GM12878 (cell line): ENCODE data around the gene TSHZ3. TPM values are rescaled to one million over a fixed set of nuclear protein-coding genes. Genes with fewer than 3 reads are reported as not detected.

Experiments
- ATAC-seq: fragments of 200-7000 bp; cut with Tn5 transposase; 3 replicates; pipeline ENCODE4 v1.9.1; 2020; ENCODE audit warnings: mild to moderate bottlenecking, moderate library complexity
- BruUV-seq: library from RNA; stranded (reverse); fragments of 400-500 nt; replicated peaks from 2 replicates; lab custom pipeline; 2021; lab: Mats Ljungman, UMichigan
- CTCF ChIA-PET: fragments of 300-600 bp; sonication (Branson Sonifier 250); formaldehyde crosslinking; extraction: SDS; loops from one replicate; lab custom pipeline; 2021; ENCODE audit warnings: inconsistent platforms; lab: Yijun Ruan, JAX
- POLR2A ChIA-PET: fragments of 350-600 bp; formaldehyde crosslinking; extraction: SDS; loops from one replicate; lab custom pipeline; 2021; ENCODE audit warnings: inconsistent platforms; lab: Charles Lee
- RAD21 ChIA-PET: fragments of 300-600 bp; sonication (Branson Sonifier 250); formaldehyde crosslinking; loops from one replicate; lab custom pipeline; 2023; ENCODE audit warnings: antibody characterized with exemption; ENCODE audit not compliant: unreplicated experiment; lab: Charles Lee
- SMC1A ChIA-PET: fragments of 300-600 bp; sonication (Branson Sonifier 250); formaldehyde crosslinking; loops from one replicate; lab custom pipeline; 2023; ENCODE audit not compliant: unreplicated experiment, uncharacterized antibody; lab: Charles Lee
- DNase-seq: peaks from one replicate; pipeline ENCODE4 v3.0.0-alpha.2; 2011; ENCODE audit warnings: low read depth, low spot score
- FAIRE-seq: peaks from 3 replicates; lab custom pipeline; 2011; peaks lifted over from hg19 to GRCh38; lab: Jason Lieb, UNC
- H2AFZ ChIP-seq: 2 replicates; pipeline ENCODE4 v1.6.0; 2011; ENCODE audit warnings: low read depth, low read length, control low read depth; ENCODE audit not compliant: control insufficient read depth
- H3K27ac ChIP-seq: 2 replicates; pipeline ENCODE4 v1.5.1; 2011; ENCODE audit warnings: control low read depth; ENCODE audit not compliant: control insufficient read depth, insufficient read depth
- H3K27me3 ChIP-seq, 2 experiments: replicated peaks in 1 of 2; 2 replicates each; pipeline versions ENCODE4 v1.6.0 to v1.6.1; 2011; ENCODE audit warnings: low read length in 1 of 2; ENCODE audit not compliant: control insufficient read depth in 2 of 2, insufficient read depth in 2 of 2
- H3K36me3 ChIP-seq, 2 experiments: 2 replicates each; pipeline ENCODE4 v1.5.1; 2011; ENCODE audit warnings: low read length in 1 of 2; ENCODE audit not compliant: control insufficient read depth in 2 of 2, insufficient read depth in 2 of 2
- H3K4me1 ChIP-seq: 2 replicates; pipeline ENCODE4 v1.6.1; 2011; ENCODE audit warnings: mild to moderate bottlenecking, low read length, moderate library complexity, mixed read lengths; ENCODE audit not compliant: control insufficient read depth, insufficient read depth
- H3K4me2 ChIP-seq: 2 replicates; pipeline ENCODE4 v1.6.0; 2011; ENCODE audit warnings: control low read depth; ENCODE audit not compliant: control insufficient read depth, insufficient read depth
- H3K4me3 ChIP-seq: fragments of 200-600 bp; sonication (generic); 2 replicates; pipeline ENCODE4 v1.5.1; 2016
- H3K79me2 ChIP-seq: 2 replicates; pipeline ENCODE4 v1.6.0; 2011; ENCODE audit warnings: low read length; ENCODE audit not compliant: control insufficient read depth, insufficient read depth
- H3K9ac ChIP-seq: 2 replicates; pipeline ENCODE4 v1.8.0; 2011; ENCODE audit warnings: low read length, control low read depth, mixed read lengths; ENCODE audit not compliant: control insufficient read depth, insufficient read depth
- H3K9me3 ChIP-seq: replicated peaks from 3 replicates; pipeline ENCODE4 v1.5.1; 2011; ENCODE audit warnings: mild to moderate bottlenecking, low read length; ENCODE audit not compliant: control insufficient read depth, insufficient read depth
- H4K20me1 ChIP-seq: 2 replicates; pipeline ENCODE4 v1.6.0; 2011; ENCODE audit not compliant: control insufficient read depth, insufficient read depth
- BRCA1 ChIP-seq: IDR thresholded peaks from 2 replicates; pipeline ENCODE4 v1.6.1; 2011; ENCODE audit warnings: low read depth, low read length, improper control_type of control experiment
- CHD2 ChIP-seq: IDR thresholded peaks from 2 replicates; pipeline ENCODE4 v1.6.1; 2011; ENCODE audit warnings: low read depth, low read length, improper control_type of control experiment, borderline replicate concordance
- EGR1 ChIP-seq, 2 experiments: IDR thresholded peaks; 1 replicate in 1 of 2; 2 replicates in 1 of 2; pipeline ENCODE4 v1.6.1; 2011 to 2012; ENCODE audit warnings: low read depth in 2 of 2, low read length in 2 of 2, borderline replicate concordance in 1 of 2, mild to moderate bottlenecking in 1 of 2, moderate library complexity in 1 of 2
- GATAD2B ChIP-seq: fragments of 450-650 bp; conservative IDR thresholded peaks from 2 replicates; pipeline ENCODE4 v1.6.1; 2017; ENCODE audit warnings: low read depth, mild to moderate bottlenecking, moderate library complexity
- HSF1 ChIP-seq: fragments of 150-350 bp; IDR thresholded peaks from 2 replicates; pipeline ENCODE4 v1.6.1; 2014; ENCODE audit warnings: mild to moderate bottlenecking, low read depth, low read length
- KAT2A ChIP-seq: conservative IDR thresholded peaks from 2 replicates; pipeline ENCODE4 v1.6.1; 2011; ENCODE audit warnings: low read depth, low read length; ENCODE audit not compliant: control insufficient read depth
- NR2F1 ChIP-seq: fragments of 450-650 bp; conservative IDR thresholded peaks from 2 replicates; pipeline ENCODE4 v1.6.1; 2017; ENCODE audit warnings: mild to moderate bottlenecking
- SUPT20H ChIP-seq: IDR thresholded peaks from 2 replicates; pipeline ENCODE4 v1.6.1; 2011; ENCODE audit warnings: low read depth, mild to moderate bottlenecking, low read length, moderate library complexity, borderline replicate concordance; ENCODE audit not compliant: control insufficient read depth
- WGBS: methylation state at CpG from one replicate; pipeline ENCODE4 v1.1.6; 2016; ENCODE audit warnings: low lambda C conversion rate; ENCODE audit not compliant: insufficient replicate concordance, insufficient coverage; ENCODE audit errors: missing lambda C conversion rate; 5-methylcytosine and 5-hydroxymethylcytosine counted together
- in situ Hi-C: fragments of 300-500 bp; cut with MboI; formaldehyde crosslinking; loops from 9 replicates; pipeline ENCODE4 v1.14.3; 2018; ENCODE audit warnings: mixed read lengths
- intact Hi-C: fragments of 100-400 bp; cut with micrococcal nuclease; formaldehyde crosslinking; loops from one replicate; pipeline ENCODE4 v1.14.2; 2022; ENCODE audit not compliant: unreplicated experiment
- polyA plus RNA-seq, 11 experiments: library from polyadenylated mRNA; depleted of rRNA in 4 of 11; unstranded in 6 of 11; stranded (reverse) in 5 of 11; fragments of >200 nt; fragmentation: Nextera tagmentation in 4 of 11; fragmentation: Illumina TruSeq in 1 of 11; extraction: Ambion mirVana in 4 of 11; extraction: Trizol in 1 of 11; gene quantifications; 1 replicate in 1 of 11; 2 replicates in 10 of 11; pipeline versions ENCODE4 v1.2.1 to v1.2.3, GENCODE V29; 2011 to 2016; ENCODE audit warnings: inconsistent platforms in 2 of 11, missing spikeins in 2 of 11, low read depth in 1 of 11
- total RNA-seq, 4 experiments: library from RNA; depleted of rRNA in 3 of 4; stranded (reverse); fragments of >200 nt in 3 of 4; fragmentation: Illumina TruSeq in 1 of 4; extraction: Trizol in 1 of 4; gene quantifications; 2 replicates each; pipeline versions ENCODE4 v1.2.1 to v1.2.3, GENCODE V29; 2013 to 2021
- TF ChIP-seq, protein P1 (sequence below): fragments of 450-650 bp; IDR thresholded peaks from 2 replicates; pipeline ENCODE4 v1.6.1; 2016; ENCODE audit warnings: mild to moderate bottlenecking

TSHZ3 gene
- total and polyA plus RNA-seq, 10 of the 15 experiments (the other 5 are each of a cell fraction or from before 2014, with no cell fraction given) = 0.23 TPM; not detected in 9

DNA sequence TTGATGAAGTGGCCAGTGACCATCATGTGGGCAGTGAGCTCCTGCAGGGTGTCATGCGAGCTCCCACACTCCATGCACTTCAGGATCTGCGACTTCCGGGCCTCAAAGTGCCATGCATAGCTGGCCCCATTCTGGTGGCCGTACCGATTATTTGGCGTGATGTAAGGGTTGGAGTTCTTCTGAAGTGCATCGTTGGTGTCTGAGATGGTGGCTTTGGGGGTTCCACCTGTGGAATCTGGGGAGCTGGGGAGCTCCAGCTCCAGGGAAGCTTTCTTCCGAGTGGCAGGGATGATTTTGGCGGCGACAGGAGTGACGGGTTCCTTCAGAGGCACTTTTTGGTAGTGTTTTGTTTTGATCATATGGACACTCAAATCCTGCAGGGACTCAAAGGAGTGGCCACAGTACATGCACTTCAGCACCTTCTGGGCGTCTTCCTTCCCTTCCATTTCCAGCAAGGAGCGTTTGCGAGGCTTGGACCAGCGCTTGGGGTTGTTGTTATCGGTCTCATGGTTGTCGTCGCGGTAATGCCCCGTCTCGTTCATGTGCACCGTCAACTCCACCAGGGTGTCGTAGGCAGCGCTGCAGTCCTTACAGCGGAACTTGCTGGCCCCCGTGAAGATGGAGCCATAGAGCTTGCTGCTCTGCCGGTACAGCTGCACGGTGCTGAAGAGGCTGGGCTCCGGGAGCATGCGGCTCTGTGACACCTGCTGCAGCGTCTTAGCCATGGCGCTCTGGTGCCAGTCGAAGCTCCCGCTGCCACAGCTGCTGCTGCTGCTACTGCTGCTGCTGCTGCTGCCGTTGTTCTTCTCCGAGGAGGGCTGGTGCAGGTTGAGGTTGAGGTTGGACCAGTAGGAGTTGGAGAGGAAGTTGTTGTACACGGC, 70.4 kb downstream of the TSHZ3 start:
- H3K4me1 ChIP-seq = no peaks in the 10 kb centered on the region
- ATAC-seq (no peak), FAIRE-seq (no peak), DNase-seq (no peak)
- ChIA-PET RAD21 (no interaction called here), CTCF (no interaction called here), SMC1A (no interaction called here), POLR2A (no interaction called here)
- no TSS peak for BruUV-seq
- H4K20me1 ChIP-seq = no peaks in the 10 kb centered on the region
- no peak overlapping the region for H3K9ac ChIP-seq
- H3K4me2 ChIP-seq = no peak overlapping the region
- intact Hi-C loops = no loop called here
- in situ Hi-C loops = no loop called here
- WGBS = 62% methylated on average over 37 of the region's 37 CpGs
- TF ChIP-seq NR2F1 (no peak), HSF1 (no peak), SUPT20H (no peak), EGR1 (IDR thresholded peaks at IDR 0.05; ENCODE audit: borderline replicate concordance in 1 of 2, low read depth in 2 of 2, low read length in 2 of 2) (no peak), BRCA1 (no peak), GATAD2B (no peak), KAT2A (no peak), CHD2 (no peak)
- TF ChIP-seq, protein P1, sequence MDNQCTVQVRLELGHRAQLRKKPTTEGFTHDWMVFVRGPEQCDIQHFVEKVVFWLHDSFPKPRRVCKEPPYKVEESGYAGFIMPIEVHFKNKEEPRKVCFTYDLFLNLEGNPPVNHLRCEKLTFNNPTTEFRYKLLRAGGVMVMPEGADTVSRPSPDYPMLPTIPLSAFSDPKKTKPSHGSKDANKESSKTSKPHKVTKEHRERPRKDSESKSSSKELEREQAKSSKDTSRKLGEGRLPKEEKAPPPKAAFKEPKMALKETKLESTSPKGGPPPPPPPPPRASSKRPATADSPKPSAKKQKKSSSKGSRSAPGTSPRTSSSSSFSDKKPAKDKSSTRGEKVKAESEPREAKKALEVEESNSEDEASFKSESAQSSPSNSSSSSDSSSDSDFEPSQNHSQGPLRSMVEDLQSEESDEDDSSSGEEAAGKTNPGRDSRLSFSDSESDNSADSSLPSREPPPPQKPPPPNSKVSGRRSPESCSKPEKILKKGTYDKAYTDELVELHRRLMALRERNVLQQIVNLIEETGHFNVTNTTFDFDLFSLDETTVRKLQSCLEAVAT = no peak
- no peaks in the 10 kb centered on the region; the same call in 2 of the 3 replicates for H3K9me3 ChIP-seq
- no peaks in the 10 kb centered on the region for H3K27me3 ChIP-seq
- H3K27ac ChIP-seq = no peak overlapping the region
- H3K79me2 ChIP-seq = no peaks in the 10 kb centered on the region
- no peak overlapping the region for H2AFZ ChIP-seq
- H3K36me3 ChIP-seq = no peaks in the 10 kb centered on the region
- H3K4me3 ChIP-seq = no peak overlapping the region
